ENCODE results near the gene FNDC1. TPM values are rescaled to one million over a fixed set of nuclear protein-coding genes. Genes with fewer than 3 reads are reported as not detected.

The FNDC1 gene
- total RNA-seq, 3 donors from 2014 or later (not counting 1 experiment from before 2014, with no cell fraction given) = not detected

DNA sequence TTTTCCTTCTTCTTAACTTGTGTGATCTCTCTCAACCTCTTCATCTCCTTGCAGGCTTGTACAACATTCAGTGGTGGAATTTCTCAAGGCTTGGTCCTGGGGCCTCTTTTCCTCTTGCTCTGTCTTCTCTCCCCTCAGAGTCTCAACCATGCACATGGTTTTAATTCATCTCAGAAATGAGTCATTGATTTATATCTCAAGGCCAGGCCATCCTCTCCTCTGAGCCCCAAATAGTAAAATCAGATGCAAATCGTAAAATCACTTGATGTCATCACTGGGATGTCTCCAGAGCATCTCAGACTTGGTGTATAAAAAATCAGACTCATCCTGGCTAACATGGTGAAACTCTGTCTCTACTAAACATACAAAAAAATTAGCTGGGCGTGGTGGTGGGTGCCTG is 85.0 kb downstream of the FNDC1 start:
- Histone ChIP-seq H3K27ac (ENCODE audit: low read length) (no peak overlapping the region), H3K4me3 (ENCODE audit: low read length) (no peak overlapping the region), H3K36me3 (ENCODE audit: control insufficient read depth, insufficient read depth, low read length) (no peaks in the 10 kb centered on the region), H3K9me3 (ENCODE audit: control insufficient read depth, insufficient read depth, low read length) (no peaks in the 10 kb centered on the region), H3K27me3 (ENCODE audit: control insufficient read depth, insufficient read depth, low read length) (no peaks in the 10 kb centered on the region), H3K4me1 (ENCODE audit: control insufficient read depth, insufficient read depth, low read length) (no peaks in the 10 kb centered on the region)
- no peaks in the 10 kb centered on the region for H3K9me3 Mint-ChIP-seq
- ATAC-seq = no peak
- TF ChIP-seq, protein P1, sequence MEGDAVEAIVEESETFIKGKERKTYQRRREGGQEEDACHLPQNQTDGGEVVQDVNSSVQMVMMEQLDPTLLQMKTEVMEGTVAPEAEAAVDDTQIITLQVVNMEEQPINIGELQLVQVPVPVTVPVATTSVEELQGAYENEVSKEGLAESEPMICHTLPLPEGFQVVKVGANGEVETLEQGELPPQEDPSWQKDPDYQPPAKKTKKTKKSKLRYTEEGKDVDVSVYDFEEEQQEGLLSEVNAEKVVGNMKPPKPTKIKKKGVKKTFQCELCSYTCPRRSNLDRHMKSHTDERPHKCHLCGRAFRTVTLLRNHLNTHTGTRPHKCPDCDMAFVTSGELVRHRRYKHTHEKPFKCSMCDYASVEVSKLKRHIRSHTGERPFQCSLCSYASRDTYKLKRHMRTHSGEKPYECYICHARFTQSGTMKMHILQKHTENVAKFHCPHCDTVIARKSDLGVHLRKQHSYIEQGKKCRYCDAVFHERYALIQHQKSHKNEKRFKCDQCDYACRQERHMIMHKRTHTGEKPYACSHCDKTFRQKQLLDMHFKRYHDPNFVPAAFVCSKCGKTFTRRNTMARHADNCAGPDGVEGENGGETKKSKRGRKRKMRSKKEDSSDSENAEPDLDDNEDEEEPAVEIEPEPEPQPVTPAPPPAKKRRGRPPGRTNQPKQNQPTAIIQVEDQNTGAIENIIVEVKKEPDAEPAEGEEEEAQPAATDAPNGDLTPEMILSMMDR (IDR thresholded peaks at IDR 0.05) = no peak
- intact Hi-C loops (cut with micrococcal nuclease) = loop anchor here (5.0 kb wide), 1 partner anchor 398 kb away; no protein-coding TSS in a partner anchor
- WGBS (ENCODE audit: insufficient coverage) = 47% methylated on average over 1 of the region's 2 CpGs
- H3K27ac Mint-ChIP-seq = no peak overlapping the region
- peaks cover 15 to 31% of the 10 kb centered on the region in 2 donors for H3K27me3 Mint-ChIP-seq (ENCODE audit: low read depth in 2 of 2)
- H3K36me3 Mint-ChIP-seq = no peaks in the 10 kb centered on the region
- no peaks in the 10 kb centered on the region for H3K4me1 Mint-ChIP-seq
- DNase-seq = no peak
- no peak overlapping the region for H3K4me3 Mint-ChIP-seq

DNA sequence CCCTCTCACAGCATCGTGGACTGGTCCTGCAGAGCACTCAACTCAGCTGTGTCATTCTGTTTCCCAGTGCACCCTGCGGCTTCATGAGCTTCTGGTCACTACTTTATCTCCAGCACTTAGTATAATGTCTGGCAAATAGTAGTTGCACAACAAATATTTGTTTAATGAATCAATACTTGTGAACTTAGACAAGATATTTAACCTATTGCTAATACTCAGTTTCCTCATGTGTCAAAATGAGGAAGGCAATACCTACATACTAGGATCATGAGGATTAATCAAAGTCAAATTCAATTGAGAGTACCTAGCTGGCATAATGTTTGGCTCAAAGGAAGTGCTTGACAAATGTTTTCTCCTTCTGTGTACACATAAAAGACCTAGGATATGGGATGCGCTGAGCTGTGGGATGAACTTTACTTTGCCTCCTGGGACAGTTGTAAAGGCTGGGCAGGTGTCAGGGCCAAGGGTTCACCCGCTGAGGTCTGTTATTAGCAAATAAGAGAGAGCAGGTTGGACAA is 86.3 kb downstream of the FNDC1 start:
- Mint-ChIP-seq H3K27ac (no peak overlapping the region), H3K36me3 (no peaks in the 10 kb centered on the region), H3K9me3 (no peaks in the 10 kb centered on the region), H3K27me3 (ENCODE audit: low read depth in 2 of 2) (peaks cover 15 to 31% of the 10 kb centered on the region in 2 donors), H3K4me3 (no peak overlapping the region), H3K4me1 (no peaks in the 10 kb centered on the region)
- H3K27ac ChIP-seq (ENCODE audit: low read length) = no peak overlapping the region
- no peaks in the 10 kb centered on the region for H3K9me3 ChIP-seq (ENCODE audit: control insufficient read depth, insufficient read depth, low read length)
- no peak for DNase-seq
- no peak for ATAC-seq
- H3K4me1 ChIP-seq (ENCODE audit: control insufficient read depth, insufficient read depth, low read length) = no peaks in the 10 kb centered on the region
- H3K27me3 ChIP-seq (ENCODE audit: control insufficient read depth, insufficient read depth, low read length) = no peaks in the 10 kb centered on the region
- 85% methylated on average over 4 of the region's 4 CpGs for WGBS (ENCODE audit: insufficient coverage)
- TF ChIP-seq, protein P1 (IDR thresholded peaks at IDR 0.05) = no peak
- H3K4me3 ChIP-seq (ENCODE audit: low read length) = no peak overlapping the region
- intact Hi-C loops (cut with micrococcal nuclease) = no loop called here
- no peaks in the 10 kb centered on the region for H3K36me3 ChIP-seq (ENCODE audit: control insufficient read depth, insufficient read depth, low read length)

DNA sequence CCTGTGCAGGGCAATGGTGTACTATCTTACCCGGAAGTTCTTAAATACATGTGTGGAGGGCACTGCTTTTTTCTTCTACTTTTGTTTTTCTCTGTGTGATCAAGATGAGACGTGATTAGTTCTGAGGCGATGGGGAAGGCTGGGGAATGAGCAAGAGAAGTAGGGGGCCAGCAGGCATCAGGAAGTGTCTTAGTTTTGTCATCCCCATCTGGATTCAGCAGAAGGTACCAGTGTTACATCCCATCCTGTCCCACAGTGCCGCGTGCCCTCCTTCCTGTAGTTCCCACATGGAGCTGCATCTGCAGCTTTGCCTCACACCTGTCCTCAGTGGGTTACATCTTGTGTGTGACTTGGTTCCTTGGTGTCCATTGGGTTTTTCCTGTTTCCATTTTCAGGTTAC is 86.9 kb downstream of the FNDC1 start:
- no peak for ATAC-seq
- DNase-seq = no peak
- Mint-ChIP-seq H3K27me3 (ENCODE audit: low read depth in 2 of 2) (peaks cover 15 to 31% of the 10 kb centered on the region in 2 donors), H3K4me1 (no peaks in the 10 kb centered on the region), H3K4me3 (no peak overlapping the region), H3K9me3 (no peaks in the 10 kb centered on the region), H3K36me3 (no peaks in the 10 kb centered on the region), H3K27ac (no peak overlapping the region)
- intact Hi-C loops (cut with micrococcal nuclease) = no loop called here
- Histone ChIP-seq H3K4me3 (ENCODE audit: low read length) (no peak overlapping the region), H3K27ac (ENCODE audit: low read length) (no peak overlapping the region), H3K4me1 (ENCODE audit: control insufficient read depth, insufficient read depth, low read length) (no peaks in the 10 kb centered on the region), H3K36me3 (ENCODE audit: control insufficient read depth, insufficient read depth, low read length) (no peaks in the 10 kb centered on the region), H3K27me3 (ENCODE audit: control insufficient read depth, insufficient read depth, low read length) (no peaks in the 10 kb centered on the region), H3K9me3 (ENCODE audit: control insufficient read depth, insufficient read depth, low read length) (no peaks in the 10 kb centered on the region)
- TF ChIP-seq, protein P1 (IDR thresholded peaks at IDR 0.05) = no peak
- WGBS (ENCODE audit: insufficient coverage) = 96% methylated on average over 5 of the region's 5 CpGs

- Mint-ChIP-seq H3K36me3 (no peaks in the 10 kb centered on the region), H3K27me3 (ENCODE audit: low read depth in 2 of 2) (peaks cover 10 to 35% of the 10 kb centered on the region in 2 donors), H3K27ac (no peak overlapping the region), H3K4me3 (no peak overlapping the region), H3K9me3 (no peaks in the 10 kb centered on the region), H3K4me1 (no peaks in the 10 kb centered on the region)
- H3K36me3 ChIP-seq (ENCODE audit: control insufficient read depth, insufficient read depth, low read length) = no peaks in the 10 kb centered on the region
- TF ChIP-seq, protein P1 (IDR thresholded peaks at IDR 0.05) = no peak
- ATAC-seq (no peak), DNase-seq (no peak)
- no peak overlapping the region for H3K4me3 ChIP-seq (ENCODE audit: low read length)
- H3K27me3 ChIP-seq (ENCODE audit: control insufficient read depth, insufficient read depth, low read length) = no peaks in the 10 kb centered on the region
- no peaks in the 10 kb centered on the region for H3K4me1 ChIP-seq (ENCODE audit: control insufficient read depth, insufficient read depth, low read length)
- no peak overlapping the region for H3K27ac ChIP-seq (ENCODE audit: low read length)
- no peaks in the 10 kb centered on the region for H3K9me3 ChIP-seq (ENCODE audit: control insufficient read depth, insufficient read depth, low read length)
- intact Hi-C loops (cut with micrococcal nuclease) = no loop called here
- WGBS (ENCODE audit: insufficient coverage) = 86% methylated on average over 4 of the region's 6 CpGs
Observed at GRCh38 chr6:159257846-159258245, 88.6 kb downstream of the FNDC1 start.

Measured in natural killer cell (primary cell).